GM18505 (cell line): ENCODE data around the gene UAP1L1.
"Not testable (repeated sequence)": the region's sequence is repeated elsewhere in the genome, so short reads cannot be mapped to it uniquely, and the experiment has no call there.

ENCODE experiments used
- ATAC-seq: cut with Tn5 transposase; IDR thresholded peaks from one replicate; pipeline ENCODE4 v1.9.1; 2021; ENCODE audit not compliant: unreplicated experiment
- POLR2A ChIP-seq: IDR thresholded peaks from 4 replicates; pipeline ENCODE4 v1.6.1; 2011; ENCODE audit warnings: borderline replicate concordance; ENCODE audit not compliant: insufficient read depth, insufficient read length; ENCODE audit errors: extremely low read depth

Gene UAP1L1

GRCh38 chr9:137057545-137057944 is 19.8 kb upstream of the UAP1L1 start:
- no peak for ATAC-seq
- no peak for TF ChIP-seq POLR2A

GRCh38 chr9:137058521-137059234 is 18.6 kb upstream of the UAP1L1 start:
- TF ChIP-seq POLR2A = no peak
- ATAC-seq = no peak

GRCh38 chr9:137062384-137062783 is 14.9 kb upstream of the UAP1L1 start:
- ATAC-seq = no peak
- no peak for TF ChIP-seq POLR2A

GRCh38 chr9:137062798-137063197 is 14.5 kb upstream of the UAP1L1 start:
- ATAC-seq = not testable (repeated sequence)

GRCh38 chr9:137063311-137064026 is 13.8 kb upstream of the UAP1L1 start:
- ATAC-seq = no peak
- no peak for TF ChIP-seq POLR2A

GRCh38 chr9:137064027-137064879 is 13.1 kb upstream of the UAP1L1 start:
- no peak for ATAC-seq
- TF ChIP-seq POLR2A = no peak

- TF ChIP-seq POLR2A = no peak
- no peak for ATAC-seq
These were observed 12.5 kb upstream of the UAP1L1 start for GRCh38 chr9:137064880-137065164.

- ATAC-seq = no peak
These were observed 11.9 kb upstream of the UAP1L1 start for GRCh38 chr9:137065336-137065967.

GRCh38 chr9:137066096-137066861 is 11.0 kb upstream of the UAP1L1 start:
- no peak for ATAC-seq
- no peak for TF ChIP-seq POLR2A

More at GRCh38 chr9:137065336-137065967, 11.9 kb upstream of the UAP1L1 start:
- TF ChIP-seq POLR2A = no peak

GRCh38 chr9:137067860-137068538 is 9.3 kb upstream of the UAP1L1 start:
- no peak for ATAC-seq
- TF ChIP-seq POLR2A = no peak

GRCh38 chr9:137068539-137069507 is 8.5 kb upstream of the UAP1L1 start:
- no peak for TF ChIP-seq POLR2A
- ATAC-seq = no peak
